ELF-1 (cell line): ENCODE data around the gene LASP1NB.
"Not testable (repeated sequence)": the region's sequence is repeated elsewhere in the genome, so short reads cannot be mapped to it uniquely, and the experiment has no call there.

Experiments
- DNase-seq: peaks from one replicate; pipeline ENCODE4 v3.0.0-alpha.2; 2016; ENCODE audit warnings: low read depth, low spot score

The LASP1NB gene

GRCh38 chr17:38897176-38897575, 28.2 kb upstream of the LASP1NB start:
- no peak for DNase-seq

- no peak for DNase-seq
Observed at GRCh38 chr17:38897671-38898290, 27.6 kb upstream of the LASP1NB start.

GRCh38 chr17:38898291-38898679, 27.1 kb upstream of the LASP1NB start:
- no peak for DNase-seq

GRCh38 chr17:38898812-38899348, 26.5 kb upstream of the LASP1NB start:
- no peak for DNase-seq

GRCh38 chr17:38899421-38899820, 26.0 kb upstream of the LASP1NB start:
- no peak for DNase-seq

- DNase-seq, result peak; percentile 82
Observed at GRCh38 chr17:38900978-38901656, 24.3 kb upstream of the LASP1NB start.

- no peak for DNase-seq
Observed at GRCh38 chr17:38903404-38903803, 22.0 kb upstream of the LASP1NB start.

GRCh38 chr17:38904892-38905291, 20.5 kb upstream of the LASP1NB start:
- no peak for DNase-seq

GRCh38 chr17:38905375-38905774, 20.0 kb upstream of the LASP1NB start:
- DNase-seq, result no peak

GRCh38 chr17:38906460-38907228, 18.8 kb upstream of the LASP1NB start:
- DNase-seq, result no peak

- no peak for DNase-seq
Observed at GRCh38 chr17:38907930-38908675, 17.3 kb upstream of the LASP1NB start.

- peak; percentile 47 for DNase-seq
Observed at GRCh38 chr17:38908676-38909181, 16.7 kb upstream of the LASP1NB start.

- no peak for DNase-seq
Observed at GRCh38 chr17:38910325-38910724, 15.1 kb upstream of the LASP1NB start.

GRCh38 chr17:38911081-38911730, 14.2 kb upstream of the LASP1NB start:
- no peak for DNase-seq

- not testable (repeated sequence) for DNase-seq
Observed at GRCh38 chr17:38911731-38912081, 13.7 kb upstream of the LASP1NB start.

GRCh38 chr17:38912221-38912813, 13.1 kb upstream of the LASP1NB start:
- DNase-seq, result no peak

- peak; percentile 67 for DNase-seq
Observed at GRCh38 chr17:38914741-38915638, 10.4 kb upstream of the LASP1NB start.

GRCh38 chr17:38915639-38915995, 9.8 kb upstream of the LASP1NB start:
- DNase-seq, result peak; percentile 26

- no peak for DNase-seq
Observed at GRCh38 chr17:38916771-38917170, 8.6 kb upstream of the LASP1NB start.

GRCh38 chr17:38917259-38917658, 8.2 kb upstream of the LASP1NB start:
- DNase-seq, result no peak
